H9 (cell line): ENCODE data around the gene FRMPD1. TPM values are rescaled to one million over a fixed set of nuclear protein-coding genes. Genes with fewer than 3 reads are reported as not detected.

Source experiments
- DNase-seq: peaks from one replicate; pipeline ENCODE4 v3.0.0-alpha.2; 2017
- H2AFZ ChIP-seq: one replicate; pipeline ENCODE4 v1.6.1; 2013; ENCODE audit warnings: mild to moderate bottlenecking, low read length, control low read depth, moderate library complexity
- H2AK5ac ChIP-seq: 2 replicates; pipeline ENCODE4 v1.6.1; 2013; ENCODE audit warnings: low read length, control low read depth, mixed read lengths; ENCODE audit not compliant: insufficient read length
- H2BK120ac ChIP-seq: one replicate; pipeline ENCODE4 v1.6.1; 2013; ENCODE audit warnings: low read depth, mild to moderate bottlenecking, low read length, control low read depth, inconsistent platforms; ENCODE audit not compliant: poor library complexity, severe bottlenecking
- H2BK12ac ChIP-seq: 2 replicates; pipeline ENCODE4 v1.6.1; 2013; ENCODE audit warnings: low read length, control low read depth, mixed read lengths, low read depth; ENCODE audit not compliant: insufficient read length
- H2BK15ac ChIP-seq: 2 replicates; pipeline ENCODE4 v1.6.1; 2013; ENCODE audit warnings: low read depth, low read length, control low read depth
- H2BK20ac ChIP-seq: one replicate; pipeline ENCODE4 v1.6.1; 2013; ENCODE audit warnings: low read depth, mild to moderate bottlenecking, low read length, control low read depth, inconsistent platforms; ENCODE audit not compliant: poor library complexity, severe bottlenecking
- H2BK5ac ChIP-seq: 2 replicates; pipeline ENCODE4 v1.6.1; 2013; ENCODE audit warnings: low read length, control low read depth, mixed read lengths; ENCODE audit not compliant: insufficient read length
- H3K14ac ChIP-seq: 2 replicates; pipeline ENCODE4 v1.6.1; 2013; ENCODE audit warnings: low read length, control low read depth; ENCODE audit not compliant: insufficient read depth
- H3K18ac ChIP-seq: 2 replicates; pipeline ENCODE4 v1.6.1; 2013; ENCODE audit warnings: low read depth, mild to moderate bottlenecking, mixed read lengths, low read length, control low read depth; ENCODE audit not compliant: insufficient read length
- H3K23ac ChIP-seq: 2 replicates; pipeline ENCODE4 v1.6.1; 2013; ENCODE audit warnings: low read length, control low read depth, mixed read lengths, low read depth; ENCODE audit not compliant: insufficient read length
- H3K23me2 ChIP-seq: 2 replicates; pipeline ENCODE4 v1.6.1; 2013; ENCODE audit warnings: low read depth, mild to moderate bottlenecking, mixed read lengths, low read length, control low read depth; ENCODE audit not compliant: insufficient read length, poor library complexity, severe bottlenecking
- H3K27ac ChIP-seq: 2 replicates; pipeline ENCODE4 v1.5.1; 2013; ENCODE audit warnings: low read length, control low read depth, mixed read lengths, low read depth; ENCODE audit not compliant: insufficient read length
- H3K27me3 ChIP-seq: 2 replicates; pipeline ENCODE4 v1.6.1; 2013; ENCODE audit warnings: low read length, control low read depth, inconsistent platforms; ENCODE audit not compliant: insufficient read depth
- H3K4ac ChIP-seq: 2 replicates; pipeline ENCODE4 v1.6.1; 2013; ENCODE audit warnings: low read depth, mild to moderate bottlenecking, control low read depth, inconsistent platforms, low read length, moderate library complexity
- H3K4me1 ChIP-seq: 2 replicates; pipeline ENCODE4 v1.6.1; 2013; ENCODE audit warnings: low read length, control low read depth, inconsistent platforms; ENCODE audit not compliant: insufficient read depth
- H3K4me2 ChIP-seq: 2 replicates; pipeline ENCODE4 v1.6.1; 2013; ENCODE audit warnings: low read length, control low read depth, mixed read lengths; ENCODE audit not compliant: insufficient read length, insufficient read depth
- H3K56ac ChIP-seq: 2 replicates; pipeline ENCODE4 v1.6.1; 2013; ENCODE audit warnings: low read depth, mild to moderate bottlenecking, mixed read lengths, low read length, control low read depth; ENCODE audit not compliant: insufficient read length
- H3K79me1 ChIP-seq: 2 replicates; pipeline ENCODE4 v1.6.1; 2013; ENCODE audit warnings: low read depth, mild to moderate bottlenecking, moderate library complexity, low read length, control low read depth, inconsistent platforms; ENCODE audit not compliant: insufficient read depth, poor library complexity, severe bottlenecking
- H3K79me2 ChIP-seq: 2 replicates; pipeline ENCODE4 v1.6.1; 2013; ENCODE audit warnings: low read length, control low read depth, inconsistent platforms; ENCODE audit not compliant: insufficient read depth
- H3K9ac ChIP-seq: 2 replicates; pipeline ENCODE4 v1.6.1; 2013; ENCODE audit warnings: low read length, control low read depth, mixed read lengths; ENCODE audit not compliant: insufficient read length; ENCODE audit errors: extremely low read depth
- H3K9me3 ChIP-seq: one replicate; pipeline ENCODE4 v1.6.1; 2013; ENCODE audit warnings: low read depth, low read length, inconsistent platforms; ENCODE audit not compliant: control insufficient read depth
- H3T11ph ChIP-seq: one replicate; pipeline ENCODE4 v1.6.1; 2013; ENCODE audit warnings: mild to moderate bottlenecking, low read length, control low read depth, inconsistent platforms
- H4K20me1 ChIP-seq: one replicate; pipeline ENCODE4 v1.6.1; 2013; ENCODE audit not compliant: control insufficient read depth, insufficient read length, insufficient read depth
- H4K5ac ChIP-seq: 2 replicates; pipeline ENCODE4 v1.6.1; 2013; ENCODE audit warnings: low read depth, mild to moderate bottlenecking, mixed read lengths, low read length, control low read depth; ENCODE audit not compliant: insufficient read length
- H4K8ac ChIP-seq: replicated peaks from 2 replicates; pipeline ENCODE4 v1.6.1; 2013; ENCODE audit warnings: low read length, control low read depth, mixed read lengths, low read depth; ENCODE audit not compliant: insufficient read length
- H4K91ac ChIP-seq: 2 replicates; pipeline ENCODE4 v1.6.1; 2013; ENCODE audit warnings: low read depth, mild to moderate bottlenecking, moderate library complexity, mixed read lengths, low read length, control low read depth; ENCODE audit not compliant: insufficient read length
- H3K27ac Mint-ChIP-seq, 3 experiments: 2 replicates in 2 of 3; 3 replicates in 1 of 3; pipeline ENCODE4 v1.8.0; 2020 to 2021; ENCODE audit warnings: mixed read lengths in 3 of 3, mild to moderate bottlenecking in 1 of 3, moderate library complexity in 1 of 3
- H3K27me3 Mint-ChIP-seq: 2 replicates; pipeline ENCODE4 v1.8.0; 2021; ENCODE audit warnings: low read depth, mild to moderate bottlenecking, moderate library complexity, mixed read lengths
- H3K36me3 Mint-ChIP-seq, 3 experiments: 2 replicates in 2 of 3; 3 replicates in 1 of 3; pipeline ENCODE4 v1.8.0; 2020 to 2021; ENCODE audit warnings: low read depth in 3 of 3, mixed read lengths in 3 of 3; ENCODE audit not compliant: insufficient read depth in 1 of 3
- H3K4me1 Mint-ChIP-seq, 2 experiments: 2 replicates each; pipeline ENCODE4 v1.8.0; 2020; ENCODE audit warnings: mixed read lengths in 2 of 2
- H3K4me3 Mint-ChIP-seq, 2 experiments: 2 replicates in 1 of 2; 3 replicates in 1 of 2; pipeline ENCODE4 v1.8.0; 2020 to 2021; ENCODE audit warnings: mild to moderate bottlenecking in 2 of 2, mixed read lengths in 2 of 2, moderate library complexity in 1 of 2
- H3K9me3 Mint-ChIP-seq, 2 experiments: 2 replicates in 1 of 2; 3 replicates in 1 of 2; pipeline ENCODE4 v1.8.0; 2020; ENCODE audit warnings: mild to moderate bottlenecking in 2 of 2, mixed read lengths in 2 of 2, moderate library complexity in 1 of 2
- WGBS: extraction: QIAGEN DNeasy Blood & Tissue Kit; methylation state at CpG from one replicate; pipeline ENCODE4 v1.1.7; 2013; ENCODE audit warnings: missing lambda C conversion rate, low lambda C conversion rate, mixed read lengths; ENCODE audit not compliant: insufficient read length; ENCODE audit errors: extremely low coverage; 5-methylcytosine and 5-hydroxymethylcytosine counted together
- total RNA-seq: library from RNA; stranded (reverse); gene quantifications from 2 replicates; pipeline ENCODE4 v1.2.1, GENCODE V29; 2021
- TF ChIP-seq, protein P1 (sequence below): fragments of 200-600 bp; sonication (generic); conservative IDR thresholded peaks from 3 replicates; pipeline ENCODE4 v1.8.0; 2021; ENCODE audit warnings: antibody characterized with exemption, mild to moderate bottlenecking

Gene FRMPD1
- total RNA-seq, 1 experiment from 2014 or later: 0.04 TPM

GRCh38 chr9:37611014-37611413, 39.7 kb upstream of the FRMPD1 start:
- H3K27ac Mint-ChIP-seq: no peak overlapping the region
- TF ChIP-seq, protein P1, sequence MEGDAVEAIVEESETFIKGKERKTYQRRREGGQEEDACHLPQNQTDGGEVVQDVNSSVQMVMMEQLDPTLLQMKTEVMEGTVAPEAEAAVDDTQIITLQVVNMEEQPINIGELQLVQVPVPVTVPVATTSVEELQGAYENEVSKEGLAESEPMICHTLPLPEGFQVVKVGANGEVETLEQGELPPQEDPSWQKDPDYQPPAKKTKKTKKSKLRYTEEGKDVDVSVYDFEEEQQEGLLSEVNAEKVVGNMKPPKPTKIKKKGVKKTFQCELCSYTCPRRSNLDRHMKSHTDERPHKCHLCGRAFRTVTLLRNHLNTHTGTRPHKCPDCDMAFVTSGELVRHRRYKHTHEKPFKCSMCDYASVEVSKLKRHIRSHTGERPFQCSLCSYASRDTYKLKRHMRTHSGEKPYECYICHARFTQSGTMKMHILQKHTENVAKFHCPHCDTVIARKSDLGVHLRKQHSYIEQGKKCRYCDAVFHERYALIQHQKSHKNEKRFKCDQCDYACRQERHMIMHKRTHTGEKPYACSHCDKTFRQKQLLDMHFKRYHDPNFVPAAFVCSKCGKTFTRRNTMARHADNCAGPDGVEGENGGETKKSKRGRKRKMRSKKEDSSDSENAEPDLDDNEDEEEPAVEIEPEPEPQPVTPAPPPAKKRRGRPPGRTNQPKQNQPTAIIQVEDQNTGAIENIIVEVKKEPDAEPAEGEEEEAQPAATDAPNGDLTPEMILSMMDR: no peak
- Histone ChIP-seq H4K91ac (no peak overlapping the region), H2BK120ac (no peak overlapping the region), H3T11ph (no peak overlapping the region), H2BK20ac (no peak overlapping the region), H3K4me2 (no peak overlapping the region), H3K23me2 (no peaks in the 10 kb centered on the region), H3K18ac (no peak overlapping the region), H4K5ac (no peak overlapping the region), H3K79me2 (no peaks in the 10 kb centered on the region), H2AFZ (no peak overlapping the region), H3K14ac (no peak overlapping the region), H4K8ac (no peak overlapping the region), H3K56ac (no peak overlapping the region), H2BK5ac (no peak overlapping the region), H3K9me3 (no peaks in the 10 kb centered on the region), H3K27me3 (no peaks in the 10 kb centered on the region), H2BK15ac (no peak overlapping the region), H2BK12ac (no peak overlapping the region), H3K9ac (no peak overlapping the region), H3K4ac (no peak overlapping the region), H2AK5ac (no peak overlapping the region), H3K27ac (no peak overlapping the region), H3K23ac (no peak overlapping the region), H3K4me1 (no peaks in the 10 kb centered on the region), H4K20me1 (no peaks in the 10 kb centered on the region), H3K79me1 (no peaks in the 10 kb centered on the region)
- no peaks in the 10 kb centered on the region for H3K36me3 Mint-ChIP-seq
- no CpG with 5 or more reads among the region's 6 CpGs for WGBS
- H3K27me3 Mint-ChIP-seq: peaks cover 26% of the 10 kb centered on the region
- H3K4me1 Mint-ChIP-seq: no peaks in the 10 kb centered on the region
- DNase-seq: no peak
- H3K9me3 Mint-ChIP-seq: no peaks in the 10 kb centered on the region
- H3K4me3 Mint-ChIP-seq: no peak overlapping the region
